ENCODE data around the gene NXNL1. TPM values are rescaled to one million over a fixed set of nuclear protein-coding genes. Genes with fewer than 3 reads are reported as not detected.

The NXNL1 gene
- total and polyA plus RNA-seq, 2 of the 13 experiments (the other 11 are each of a cell fraction or from before 2014, with no cell fraction given) = not detected

GRCh38 chr19:17496337-17496997 lies 35.7 kb upstream of the NXNL1 start (continued):
- TF ChIP-seq, protein P1, sequence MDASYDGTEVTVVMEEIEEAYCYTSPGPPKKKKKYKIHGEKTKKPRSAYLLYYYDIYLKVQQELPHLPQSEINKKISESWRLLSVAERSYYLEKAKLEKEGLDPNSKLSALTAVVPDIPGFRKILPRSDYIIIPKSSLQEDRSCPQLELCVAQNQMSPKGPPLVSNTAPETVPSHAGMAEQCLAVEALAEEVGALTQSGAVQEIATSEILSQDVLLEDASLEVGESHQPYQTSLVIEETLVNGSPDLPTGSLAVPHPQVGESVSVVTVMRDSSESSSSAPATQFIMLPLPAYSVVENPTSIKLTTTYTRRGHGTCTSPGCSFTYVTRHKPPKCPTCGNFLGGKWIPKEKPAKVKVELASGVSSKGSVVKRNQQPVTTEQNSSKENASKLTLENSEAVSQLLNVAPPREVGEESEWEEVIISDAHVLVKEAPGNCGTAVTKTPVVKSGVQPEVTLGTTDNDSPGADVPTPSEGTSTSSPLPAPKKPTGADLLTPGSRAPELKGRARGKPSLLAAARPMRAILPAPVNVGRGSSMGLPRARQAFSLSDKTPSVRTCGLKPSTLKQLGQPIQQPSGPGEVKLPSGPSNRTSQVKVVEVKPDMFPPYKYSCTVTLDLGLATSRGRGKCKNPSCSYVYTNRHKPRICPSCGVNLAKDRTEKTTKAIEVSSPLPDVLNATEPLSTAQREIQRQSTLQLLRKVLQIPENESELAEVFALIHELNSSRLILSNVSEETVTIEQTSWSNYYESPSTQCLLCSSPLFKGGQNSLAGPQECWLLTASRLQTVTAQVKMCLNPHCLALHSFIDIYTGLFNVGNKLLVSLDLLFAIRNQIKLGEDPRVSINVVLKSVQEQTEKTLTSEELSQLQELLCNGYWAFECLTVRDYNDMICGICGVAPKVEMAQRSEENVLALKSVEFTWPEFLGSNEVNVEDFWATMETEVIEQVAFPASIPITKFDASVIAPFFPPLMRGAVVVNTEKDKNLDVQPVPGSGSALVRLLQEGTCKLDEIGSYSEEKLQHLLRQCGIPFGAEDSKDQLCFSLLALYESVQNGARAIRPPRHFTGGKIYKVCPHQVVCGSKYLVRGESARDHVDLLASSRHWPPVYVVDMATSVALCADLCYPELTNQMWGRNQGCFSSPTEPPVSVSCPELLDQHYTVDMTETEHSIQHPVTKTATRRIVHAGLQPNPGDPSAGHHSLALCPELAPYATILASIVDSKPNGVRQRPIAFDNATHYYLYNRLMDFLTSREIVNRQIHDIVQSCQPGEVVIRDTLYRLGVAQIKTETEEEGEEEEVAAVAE (CRISPR knock-in tag; IDR thresholded peaks at IDR 0.05; ENCODE audit: borderline replicate concordance) = no peak
- TF ChIP-seq ZNF549 (CRISPR knock-in tag; IDR thresholded peaks at IDR 0.05) (no peak), ZNF234 (CRISPR knock-in tag; conservative IDR thresholded peaks at IDR 0.05) (no peak), GFI1 (CRISPR knock-in tag; IDR thresholded peaks at IDR 0.05; ENCODE audit: borderline replicate concordance) (no peak), SP1 (IDR thresholded peaks at IDR 0.05) (no peak), SP1 (CRISPR knock-in tag; IDR thresholded peaks at IDR 0.05) (peak; percentile 21; the same call in 1 of the 2 replicates), SRY (CRISPR knock-in tag; IDR thresholded peaks at IDR 0.05) (0 out of 2 replicates have a peak, but pooled peaks have one; percentile 38), HMGXB4 (CRISPR knock-in tag; IDR thresholded peaks at IDR 0.05; ENCODE audit: borderline replicate concordance in 1 of 2, low read depth in 1 of 2) (peak; percentile 92 to 94), SALL2 (CRISPR knock-in tag; IDR thresholded peaks at IDR 0.05) (peak; percentile 57; the same call in 1 of the 2 replicates)
- TF ChIP-seq, protein P2, sequence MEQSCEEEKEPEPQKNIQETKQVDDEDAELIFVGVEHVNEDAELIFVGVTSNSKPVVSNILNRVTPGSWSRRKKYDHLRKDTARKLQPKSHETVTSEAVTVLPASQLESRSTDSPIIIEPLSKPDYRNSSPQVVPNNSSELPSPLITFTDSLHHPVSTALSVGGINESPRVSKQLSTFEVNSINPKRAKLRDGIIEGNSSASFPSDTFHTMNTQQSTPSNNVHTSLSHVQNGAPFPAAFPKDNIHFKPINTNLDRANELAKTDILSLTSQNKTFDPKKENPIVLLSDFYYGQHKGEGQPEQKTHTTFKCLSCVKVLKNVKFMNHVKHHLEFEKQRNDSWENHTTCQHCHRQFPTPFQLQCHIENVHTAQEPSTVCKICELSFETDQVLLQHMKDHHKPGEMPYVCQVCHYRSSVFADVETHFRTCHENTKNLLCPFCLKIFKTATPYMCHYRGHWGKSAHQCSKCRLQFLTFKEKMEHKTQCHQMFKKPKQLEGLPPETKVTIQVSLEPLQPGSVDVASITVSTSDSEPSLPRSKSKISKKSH (CRISPR knock-in tag; IDR thresholded peaks at IDR 0.05; ENCODE audit: borderline replicate concordance) = peak; percentile 76; the same call in 1 of the 2 replicates
- TF ChIP-seq, protein P3, sequence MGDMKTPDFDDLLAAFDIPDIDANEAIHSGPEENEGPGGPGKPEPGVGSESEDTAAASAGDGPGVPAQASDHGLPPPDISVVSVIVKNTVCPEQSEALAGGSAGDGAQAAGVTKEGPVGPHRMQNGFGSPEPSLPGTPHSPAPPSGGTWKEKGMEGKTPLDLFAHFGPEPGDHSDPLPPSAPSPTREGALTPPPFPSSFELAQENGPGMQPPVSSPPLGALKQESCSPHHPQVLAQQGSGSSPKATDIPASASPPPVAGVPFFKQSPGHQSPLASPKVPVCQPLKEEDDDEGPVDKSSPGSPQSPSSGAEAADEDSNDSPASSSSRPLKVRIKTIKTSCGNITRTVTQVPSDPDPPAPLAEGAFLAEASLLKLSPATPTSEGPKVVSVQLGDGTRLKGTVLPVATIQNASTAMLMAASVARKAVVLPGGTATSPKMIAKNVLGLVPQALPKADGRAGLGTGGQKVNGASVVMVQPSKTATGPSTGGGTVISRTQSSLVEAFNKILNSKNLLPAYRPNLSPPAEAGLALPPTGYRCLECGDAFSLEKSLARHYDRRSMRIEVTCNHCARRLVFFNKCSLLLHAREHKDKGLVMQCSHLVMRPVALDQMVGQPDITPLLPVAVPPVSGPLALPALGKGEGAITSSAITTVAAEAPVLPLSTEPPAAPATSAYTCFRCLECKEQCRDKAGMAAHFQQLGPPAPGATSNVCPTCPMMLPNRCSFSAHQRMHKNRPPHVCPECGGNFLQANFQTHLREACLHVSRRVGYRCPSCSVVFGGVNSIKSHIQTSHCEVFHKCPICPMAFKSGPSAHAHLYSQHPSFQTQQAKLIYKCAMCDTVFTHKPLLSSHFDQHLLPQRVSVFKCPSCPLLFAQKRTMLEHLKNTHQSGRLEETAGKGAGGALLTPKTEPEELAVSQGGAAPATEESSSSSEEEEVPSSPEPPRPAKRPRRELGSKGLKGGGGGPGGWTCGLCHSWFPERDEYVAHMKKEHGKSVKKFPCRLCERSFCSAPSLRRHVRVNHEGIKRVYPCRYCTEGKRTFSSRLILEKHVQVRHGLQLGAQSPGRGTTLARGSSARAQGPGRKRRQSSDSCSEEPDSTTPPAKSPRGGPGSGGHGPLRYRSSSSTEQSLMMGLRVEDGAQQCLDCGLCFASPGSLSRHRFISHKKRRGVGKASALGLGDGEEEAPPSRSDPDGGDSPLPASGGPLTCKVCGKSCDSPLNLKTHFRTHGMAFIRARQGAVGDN (CRISPR knock-in tag; IDR thresholded peaks at IDR 0.05) = peak; percentile 65

Measured in HepG2 (cell line).